HCT116 (cell line): ENCODE results near the gene CNTNAP5. TPM values are rescaled to one million over a fixed set of nuclear protein-coding genes. Genes with fewer than 3 reads are reported as not detected.

Source experiments
- ATAC-seq: fragments of 200-7000 bp; cut with Tn5 transposase; 2 replicates; pipeline ENCODE4 v1.9.1; 2020; ENCODE audit warnings: mild to moderate bottlenecking, moderate library complexity
- BruUV-seq: library from RNA; stranded (reverse); fragments of 400-500 nt; replicated peaks from 2 replicates; lab custom pipeline; 2021; lab: Mats Ljungman, UMichigan
- CTCF ChIA-PET: fragments of 300-600 bp; sonication (Branson Sonifier 250); formaldehyde crosslinking; loops from one replicate; lab custom pipeline; 2021; ENCODE audit warnings: antibody characterized with exemption; lab: Charles Lee
- POLR2A ChIA-PET: fragments of 300-600, 350-600 bp; sonication (Branson Sonifier 250); formaldehyde crosslinking; loops from one replicate; lab custom pipeline; 2021; ENCODE audit warnings: antibody characterized with exemption; lab: Charles Lee
- RAD21 ChIA-PET, 2 experiments: fragments of 300-600 bp; sonication (Branson Sonifier 250); formaldehyde crosslinking; loops; one replicate each; lab custom pipeline; 2023; ENCODE audit warnings: low total read pairs in 2 of 2; ENCODE audit not compliant: uncharacterized antibody in 2 of 2, unreplicated experiment in 2 of 2, low non-redundant PET in 1 of 2; lab: Charles Lee
- DNase-seq: peaks from one replicate; pipeline ENCODE4 v3.0.0-alpha.2; 2010; ENCODE audit warnings: low read depth, low spot score
- H2AFZ ChIP-seq: fragments of 200-600 bp; shearing (Covaris generic), sonication (generic); 2 replicates; pipeline ENCODE4 v1.6.1; 2017; ENCODE audit warnings: low read depth, mixed run types, mixed read lengths, antibody characterized with exemption, low read length; ENCODE audit not compliant: poor library complexity, severe bottlenecking
- H3K27ac ChIP-seq: 2 replicates; pipeline ENCODE4 v1.5.1; 2012; ENCODE audit warnings: low read depth, low read length
- H3K27me3 ChIP-seq: fragments of 200-600 bp; sonication (generic); 2 replicates; pipeline ENCODE4 v1.6.1; 2016; ENCODE audit warnings: mixed run types, low read length, mixed read lengths; ENCODE audit not compliant: insufficient read depth
- H3K36me3 ChIP-seq, 2 experiments: fragments of 200-500 bp in 1 of 2; fragments of 200-600 bp in 1 of 2; sonication (Bioruptor generic) in 1 of 2; sonication (generic) in 1 of 2; 2 replicates each; pipeline versions ENCODE4 v1.5.1 to v1.6.1; 2014 to 2016; ENCODE audit warnings: low read length in 2 of 2, inconsistent platforms in 1 of 2, mixed read lengths in 1 of 2, mixed run types in 1 of 2; ENCODE audit not compliant: insufficient read depth in 2 of 2, control insufficient read depth in 1 of 2
- H3K4me1 ChIP-seq, 2 experiments: fragments of 200-600 bp in 1 of 2; sonication (generic) in 1 of 2; 2 replicates each; pipeline versions ENCODE4 v1.5.1 to v1.6.1; 2012 to 2017; ENCODE audit warnings: low read length in 2 of 2, inconsistent platforms in 1 of 2, mild to moderate bottlenecking in 1 of 2, mixed read lengths in 1 of 2, mixed run types in 1 of 2, moderate library complexity in 1 of 2; ENCODE audit not compliant: insufficient read depth in 2 of 2, control insufficient read depth in 1 of 2
- H3K4me2 ChIP-seq: fragments of 200-600 bp; sonication (generic); 2 replicates; pipeline ENCODE4 v1.6.1; 2017; ENCODE audit warnings: mixed run types, low read length, mixed read lengths
- H3K4me3 ChIP-seq, 2 experiments: fragments of 200-600 bp in 1 of 2; sonication (generic) in 1 of 2; replicated peaks in 1 of 2; 2 replicates each; pipeline ENCODE4 v1.5.1; 2011 to 2016; ENCODE audit warnings: low read length in 2 of 2, control low read depth in 1 of 2, low read depth in 1 of 2, mild to moderate bottlenecking in 1 of 2, mixed read lengths in 1 of 2, mixed run types in 1 of 2
- H3K79me2 ChIP-seq: fragments of 200-600 bp; sonication (generic); 2 replicates; pipeline ENCODE4 v1.6.1; 2017; ENCODE audit warnings: mild to moderate bottlenecking, mixed run types, low read length, moderate library complexity, mixed read lengths; ENCODE audit not compliant: insufficient read depth
- H3K9ac ChIP-seq: fragments of 200-600 bp; sonication (generic); 2 replicates; pipeline ENCODE4 v1.6.1; 2016; ENCODE audit warnings: low read length, mixed read lengths
- H3K9me2 ChIP-seq: fragments of 200-600 bp; sonication (generic), shearing (Covaris generic); 2 replicates; pipeline ENCODE4 v1.6.1; 2017; ENCODE audit warnings: mixed run types, mild to moderate bottlenecking, moderate library complexity; ENCODE audit not compliant: insufficient read depth
- H3K9me3 ChIP-seq, 2 experiments: fragments of 200-500 bp in 1 of 2; fragments of 200-600 bp in 1 of 2; sonication (Bioruptor generic) in 1 of 2; sonication (generic) in 1 of 2; 2 replicates each; pipeline ENCODE4 v1.6.1; 2014 to 2017; ENCODE audit warnings: low read length in 2 of 2, mixed read lengths in 2 of 2, inconsistent platforms in 1 of 2, low read depth in 1 of 2, mild to moderate bottlenecking in 1 of 2, mixed run types in 1 of 2, moderate library complexity in 1 of 2; ENCODE audit not compliant: control insufficient read depth in 1 of 2, insufficient read depth in 1 of 2
- H4K20me1 ChIP-seq: fragments of 200-600 bp; sonication (generic), shearing (Covaris generic); 2 replicates; pipeline ENCODE4 v1.6.1; 2017; ENCODE audit warnings: mixed run types, mild to moderate bottlenecking, moderate library complexity; ENCODE audit not compliant: insufficient read depth
- ELF1 ChIP-seq: IDR thresholded peaks from 2 replicates; pipeline ENCODE4 v1.6.1; 2012; ENCODE audit warnings: low read depth, borderline replicate concordance
- EZH2phosphoT487 ChIP-seq: fragments of 200-600 bp; IDR thresholded peaks from 2 replicates; pipeline ENCODE4 v1.6.1; 2018; ENCODE audit warnings: antibody characterized with exemption, borderline replicate concordance
- FOSL1 ChIP-seq: IDR thresholded peaks from 2 replicates; pipeline ENCODE4 v1.6.1; 2012; ENCODE audit warnings: low read depth
- JUND ChIP-seq: IDR thresholded peaks from 2 replicates; pipeline ENCODE4 v1.6.1; 2012
- POLR2A ChIP-seq: IDR thresholded peaks from 2 replicates; pipeline ENCODE4 v1.7.0; 2011; ENCODE audit warnings: borderline replicate concordance; ENCODE audit not compliant: insufficient read depth, insufficient read length; ENCODE audit errors: extremely low read depth
- POLR2AphosphoS5 ChIP-seq: IDR thresholded peaks from 2 replicates; pipeline ENCODE4 v1.6.1; 2011; ENCODE audit warnings: mild to moderate bottlenecking, low read depth, low read length, moderate library complexity
- SIN3A ChIP-seq: IDR thresholded peaks from 2 replicates; pipeline ENCODE4 v1.6.1; 2012; ENCODE audit warnings: low read depth
- ZFX ChIP-seq: fragments of 450-650 bp; IDR thresholded peaks from 2 replicates; pipeline ENCODE4 v1.6.1; 2017
- ZNF274 ChIP-seq: fragments of 200-500 bp; sonication (Bioruptor generic); IDR thresholded peaks from 2 replicates; pipeline ENCODE4 v1.6.1; 2014; ENCODE audit warnings: mild to moderate bottlenecking, low read depth, low read length, inconsistent platforms
- intact Hi-C: fragments of 100-400 bp; cut with micrococcal nuclease; formaldehyde crosslinking; loops from 2 replicates; pipeline ENCODE4 v1.10.0; 2022
- total RNA-seq: library from RNA; stranded (reverse); gene quantifications from one replicate; pipeline ENCODE4 v1.2.1, GENCODE V29; 2021; ENCODE audit not compliant: unreplicated experiment
- TF ChIP-seq, protein P1 (sequence below), 3 experiments: fragments of 200-600 bp in 1 of 3; sonication (generic) in 1 of 3; IDR thresholded peaks in 2 of 3; conservative IDR thresholded peaks in 1 of 3; 2 replicates each; pipeline ENCODE4 v1.5.1; 2012 to 2017; ENCODE audit warnings: low read depth in 2 of 3, low read length in 2 of 3, antibody characterized with exemption in 1 of 3, borderline replicate concordance in 1 of 3, control low read depth in 1 of 3, mild to moderate bottlenecking in 1 of 3, mixed read lengths in 1 of 3, mixed run types in 1 of 3, moderate library complexity in 1 of 3; ENCODE audit not compliant: insufficient read depth in 1 of 3

Gene CNTNAP5
- total RNA-seq, 1 experiment from 2014 or later = not detected

DNA sequence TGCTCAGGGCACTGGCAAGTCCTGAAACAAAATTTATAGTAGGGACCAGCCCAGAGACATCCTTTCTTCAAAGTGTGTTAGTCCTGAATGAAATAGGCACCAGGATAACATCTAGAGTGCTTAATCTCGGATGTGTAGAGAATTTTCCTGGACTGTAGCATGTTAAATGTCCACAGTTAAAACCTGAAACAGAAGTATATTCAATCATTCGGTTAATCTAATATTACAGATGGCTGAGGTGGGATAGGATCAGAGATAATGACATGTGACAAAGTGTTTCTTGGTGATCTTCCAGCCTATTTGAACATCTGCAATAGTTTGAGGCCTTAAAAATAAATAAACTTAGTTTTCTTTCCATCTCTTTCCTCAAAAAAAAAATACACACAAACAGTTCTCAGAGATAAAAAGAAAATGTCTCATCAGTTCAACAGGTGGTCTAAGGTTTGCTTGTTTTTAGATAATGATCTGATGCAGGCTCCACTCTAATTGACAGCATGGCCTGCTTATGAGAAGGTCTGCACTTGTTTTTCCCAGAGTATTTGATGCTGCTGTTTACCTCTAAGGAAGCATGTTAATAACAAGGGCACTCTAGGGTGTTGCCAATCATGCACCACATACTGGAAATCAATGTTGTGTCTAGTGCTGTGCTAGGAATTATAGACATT, 25.9 kb downstream of the CNTNAP5 start:
- no peak overlapping the region for H3K4me3 ChIP-seq
- H3K36me3 ChIP-seq = no peaks in the 10 kb centered on the region
- no TSS peak for BruUV-seq
- no peak overlapping the region for H2AFZ ChIP-seq
- no peaks in the 10 kb centered on the region for H3K79me2 ChIP-seq
- POLR2A ChIA-PET = no interaction called here
- H3K27ac ChIP-seq = no peak overlapping the region
- H3K4me2 ChIP-seq = no peak overlapping the region
- TF ChIP-seq SIN3A (no peak), ZFX (no peak), ELF1 (no peak), FOSL1 (no peak)
- TF ChIP-seq, protein P1, sequence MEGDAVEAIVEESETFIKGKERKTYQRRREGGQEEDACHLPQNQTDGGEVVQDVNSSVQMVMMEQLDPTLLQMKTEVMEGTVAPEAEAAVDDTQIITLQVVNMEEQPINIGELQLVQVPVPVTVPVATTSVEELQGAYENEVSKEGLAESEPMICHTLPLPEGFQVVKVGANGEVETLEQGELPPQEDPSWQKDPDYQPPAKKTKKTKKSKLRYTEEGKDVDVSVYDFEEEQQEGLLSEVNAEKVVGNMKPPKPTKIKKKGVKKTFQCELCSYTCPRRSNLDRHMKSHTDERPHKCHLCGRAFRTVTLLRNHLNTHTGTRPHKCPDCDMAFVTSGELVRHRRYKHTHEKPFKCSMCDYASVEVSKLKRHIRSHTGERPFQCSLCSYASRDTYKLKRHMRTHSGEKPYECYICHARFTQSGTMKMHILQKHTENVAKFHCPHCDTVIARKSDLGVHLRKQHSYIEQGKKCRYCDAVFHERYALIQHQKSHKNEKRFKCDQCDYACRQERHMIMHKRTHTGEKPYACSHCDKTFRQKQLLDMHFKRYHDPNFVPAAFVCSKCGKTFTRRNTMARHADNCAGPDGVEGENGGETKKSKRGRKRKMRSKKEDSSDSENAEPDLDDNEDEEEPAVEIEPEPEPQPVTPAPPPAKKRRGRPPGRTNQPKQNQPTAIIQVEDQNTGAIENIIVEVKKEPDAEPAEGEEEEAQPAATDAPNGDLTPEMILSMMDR (IDR thresholded peaks at IDR 0.05 in 2 of 3, conservative IDR thresholded peaks at IDR 0.05 in 1 of 3; ENCODE audit: borderline replicate concordance in 1 of 3, insufficient read depth in 1 of 3, low read depth in 2 of 3, low read length in 2 of 3) = no peak
- H3K9me3 ChIP-seq = peaks cover under 1 to 30% of the 10 kb centered on the region in 2 experiments; a peak in 2 of 4 replicates
- no peaks in the 10 kb centered on the region for H3K27me3 ChIP-seq
- CTCF ChIA-PET = no interaction called here
- H3K9me2 ChIP-seq = no peaks in the 10 kb centered on the region
- no peak for DNase-seq
- no peak overlapping the region for H3K9ac ChIP-seq
- ATAC-seq = no peak
- no peaks in the 10 kb centered on the region for H4K20me1 ChIP-seq
- RAD21 ChIA-PET = no interaction called here
- intact Hi-C loops = no loop called here
- H3K4me1 ChIP-seq = no peaks in the 10 kb centered on the region

DNA sequence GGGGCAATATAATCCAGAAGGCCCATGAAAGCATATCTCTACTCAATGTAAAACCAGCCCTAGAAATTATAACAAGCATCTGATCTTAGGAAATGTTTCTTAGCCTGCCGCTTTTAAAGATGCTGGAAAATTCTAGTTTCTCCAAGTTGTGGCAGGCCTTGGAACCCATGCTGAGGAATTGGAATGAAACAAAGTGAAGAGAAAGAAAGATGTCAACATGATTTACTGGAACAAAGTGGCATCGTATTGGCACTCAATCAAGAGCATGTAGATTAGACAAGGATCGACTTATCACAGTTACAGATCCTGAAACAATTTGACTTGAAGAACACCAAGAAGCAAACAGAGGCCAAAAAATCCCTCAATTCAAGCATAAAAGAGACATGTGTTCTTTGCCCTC, 28.7 kb downstream of the CNTNAP5 start:
- no peak overlapping the region for H2AFZ ChIP-seq
- H3K79me2 ChIP-seq = no peaks in the 10 kb centered on the region
- BruUV-seq = no TSS peak
- H3K4me2 ChIP-seq = no peak overlapping the region
- ATAC-seq (no peak), DNase-seq (no peak)
- no peaks in the 10 kb centered on the region for H3K27me3 ChIP-seq
- peaks cover 5 to 28% of the 10 kb centered on the region in 2 experiments; a peak in 2 of 4 replicates for H3K9me3 ChIP-seq
- ChIA-PET CTCF (no interaction called here), POLR2A (no interaction called here), RAD21 (no interaction called here)
- H3K9ac ChIP-seq = no peak overlapping the region
- no peaks in the 10 kb centered on the region for H3K9me2 ChIP-seq
- TF ChIP-seq POLR2A = no peak
- TF ChIP-seq EZH2phosphoT487 = no peak
- TF ChIP-seq JUND = no peak
- TF ChIP-seq ZNF274 = no peak
- no peak for TF ChIP-seq POLR2AphosphoS5
- no peak for TF ChIP-seq ELF1
- no peaks in the 10 kb centered on the region for H4K20me1 ChIP-seq
- no peaks in the 10 kb centered on the region for H3K4me1 ChIP-seq
- intact Hi-C loops = no loop called here
- H3K36me3 ChIP-seq = no peaks in the 10 kb centered on the region
- no peak overlapping the region for H3K4me3 ChIP-seq
- H3K27ac ChIP-seq = no peak overlapping the region
